ENCODE data around the gene DNPH1. TPM values are rescaled to one million over a fixed set of nuclear protein-coding genes. Genes with fewer than 3 reads are reported as not detected.

DNPH1 gene
- total and polyA plus RNA-seq, 2 experiments from 2014 or later, result 29.2 to 50.0 TPM

DNA sequence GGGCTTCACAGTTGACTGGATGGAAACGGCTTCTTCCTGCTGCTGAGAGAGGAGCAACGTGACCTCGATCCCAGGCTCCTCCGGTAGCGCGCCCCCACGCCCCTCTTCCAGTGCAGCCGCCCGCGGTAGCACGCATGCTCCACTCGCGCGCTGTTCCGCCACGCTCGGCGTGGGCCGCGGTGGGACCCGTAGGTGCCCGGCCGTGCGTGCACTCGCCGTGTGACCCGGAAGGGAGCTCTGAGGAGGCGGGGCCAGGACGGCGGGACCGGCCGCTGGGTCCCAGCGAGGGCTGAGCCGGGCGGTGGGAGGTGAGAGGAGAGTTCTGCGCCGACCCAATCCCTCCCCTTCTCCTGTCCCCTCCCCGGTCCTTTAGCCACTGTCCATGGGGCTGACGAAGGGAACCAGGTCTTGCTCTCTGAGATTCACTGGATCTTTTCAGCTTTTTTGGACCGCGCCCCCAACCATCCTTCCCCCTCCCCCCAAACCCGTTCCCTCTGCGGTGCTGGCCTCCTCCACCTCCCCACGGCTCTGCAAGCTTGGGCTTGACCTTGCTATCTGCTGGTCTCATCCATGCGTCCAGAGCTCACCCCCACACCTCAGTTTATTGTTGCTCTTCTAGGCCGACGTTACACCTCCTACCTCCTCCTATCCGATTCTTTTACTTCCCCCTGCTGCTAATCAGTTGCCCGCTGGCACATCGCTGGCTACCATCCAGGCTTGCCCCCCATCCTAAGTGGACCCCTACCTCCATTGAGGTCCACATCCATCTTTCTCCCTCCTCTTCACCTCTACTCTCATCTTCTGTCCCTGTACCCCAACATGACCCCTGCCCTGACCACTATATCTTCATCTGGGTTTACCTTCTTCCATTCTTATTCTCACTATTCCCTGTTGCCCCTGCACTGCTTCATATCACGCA is 47.1 kb downstream of the DNPH1 start, which contains the start of gene CUL9:
Gene CUL9, plus strand, starts transcription at position 255 of the 919 bp plus-strand sequence. CDS start 2,115 bp downstream, outside the sequence.
- Mint-ChIP-seq H3K27ac (peak within 1 kb of the TSS; percentile 91), H3K36me3 (ENCODE audit: low read depth) (peaks cover 27% of the 10 kb centered on the region), H3K27me3 (ENCODE audit: insufficient read depth, low read depth, poor library complexity) (peaks cover 21% of the 10 kb centered on the region), H3K9me3 (no peaks in the 10 kb centered on the region), H3K4me1 (peaks cover 20% of the 10 kb centered on the region), H3K4me3 (peak within 1 kb of the TSS; percentile 87)
- no peak for TF ChIP-seq EZH2phosphoT487 (IDR thresholded peaks at IDR 0.05; ENCODE audit: unreplicated experiment)
- no peak for TF ChIP-seq ZNF331 (CRISPR knock-in tag; IDR thresholded peaks at IDR 0.05; ENCODE audit: low read depth)
- TF ChIP-seq, protein P1, sequence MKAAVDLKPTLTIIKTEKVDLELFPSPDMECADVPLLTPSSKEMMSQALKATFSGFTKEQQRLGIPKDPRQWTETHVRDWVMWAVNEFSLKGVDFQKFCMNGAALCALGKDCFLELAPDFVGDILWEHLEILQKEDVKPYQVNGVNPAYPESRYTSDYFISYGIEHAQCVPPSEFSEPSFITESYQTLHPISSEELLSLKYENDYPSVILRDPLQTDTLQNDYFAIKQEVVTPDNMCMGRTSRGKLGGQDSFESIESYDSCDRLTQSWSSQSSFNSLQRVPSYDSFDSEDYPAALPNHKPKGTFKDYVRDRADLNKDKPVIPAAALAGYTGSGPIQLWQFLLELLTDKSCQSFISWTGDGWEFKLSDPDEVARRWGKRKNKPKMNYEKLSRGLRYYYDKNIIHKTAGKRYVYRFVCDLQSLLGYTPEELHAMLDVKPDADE (IDR thresholded peaks at IDR 0.05), result peak; percentile 54; the same call in 1 of the 2 replicates
- TF ChIP-seq, protein P2, sequence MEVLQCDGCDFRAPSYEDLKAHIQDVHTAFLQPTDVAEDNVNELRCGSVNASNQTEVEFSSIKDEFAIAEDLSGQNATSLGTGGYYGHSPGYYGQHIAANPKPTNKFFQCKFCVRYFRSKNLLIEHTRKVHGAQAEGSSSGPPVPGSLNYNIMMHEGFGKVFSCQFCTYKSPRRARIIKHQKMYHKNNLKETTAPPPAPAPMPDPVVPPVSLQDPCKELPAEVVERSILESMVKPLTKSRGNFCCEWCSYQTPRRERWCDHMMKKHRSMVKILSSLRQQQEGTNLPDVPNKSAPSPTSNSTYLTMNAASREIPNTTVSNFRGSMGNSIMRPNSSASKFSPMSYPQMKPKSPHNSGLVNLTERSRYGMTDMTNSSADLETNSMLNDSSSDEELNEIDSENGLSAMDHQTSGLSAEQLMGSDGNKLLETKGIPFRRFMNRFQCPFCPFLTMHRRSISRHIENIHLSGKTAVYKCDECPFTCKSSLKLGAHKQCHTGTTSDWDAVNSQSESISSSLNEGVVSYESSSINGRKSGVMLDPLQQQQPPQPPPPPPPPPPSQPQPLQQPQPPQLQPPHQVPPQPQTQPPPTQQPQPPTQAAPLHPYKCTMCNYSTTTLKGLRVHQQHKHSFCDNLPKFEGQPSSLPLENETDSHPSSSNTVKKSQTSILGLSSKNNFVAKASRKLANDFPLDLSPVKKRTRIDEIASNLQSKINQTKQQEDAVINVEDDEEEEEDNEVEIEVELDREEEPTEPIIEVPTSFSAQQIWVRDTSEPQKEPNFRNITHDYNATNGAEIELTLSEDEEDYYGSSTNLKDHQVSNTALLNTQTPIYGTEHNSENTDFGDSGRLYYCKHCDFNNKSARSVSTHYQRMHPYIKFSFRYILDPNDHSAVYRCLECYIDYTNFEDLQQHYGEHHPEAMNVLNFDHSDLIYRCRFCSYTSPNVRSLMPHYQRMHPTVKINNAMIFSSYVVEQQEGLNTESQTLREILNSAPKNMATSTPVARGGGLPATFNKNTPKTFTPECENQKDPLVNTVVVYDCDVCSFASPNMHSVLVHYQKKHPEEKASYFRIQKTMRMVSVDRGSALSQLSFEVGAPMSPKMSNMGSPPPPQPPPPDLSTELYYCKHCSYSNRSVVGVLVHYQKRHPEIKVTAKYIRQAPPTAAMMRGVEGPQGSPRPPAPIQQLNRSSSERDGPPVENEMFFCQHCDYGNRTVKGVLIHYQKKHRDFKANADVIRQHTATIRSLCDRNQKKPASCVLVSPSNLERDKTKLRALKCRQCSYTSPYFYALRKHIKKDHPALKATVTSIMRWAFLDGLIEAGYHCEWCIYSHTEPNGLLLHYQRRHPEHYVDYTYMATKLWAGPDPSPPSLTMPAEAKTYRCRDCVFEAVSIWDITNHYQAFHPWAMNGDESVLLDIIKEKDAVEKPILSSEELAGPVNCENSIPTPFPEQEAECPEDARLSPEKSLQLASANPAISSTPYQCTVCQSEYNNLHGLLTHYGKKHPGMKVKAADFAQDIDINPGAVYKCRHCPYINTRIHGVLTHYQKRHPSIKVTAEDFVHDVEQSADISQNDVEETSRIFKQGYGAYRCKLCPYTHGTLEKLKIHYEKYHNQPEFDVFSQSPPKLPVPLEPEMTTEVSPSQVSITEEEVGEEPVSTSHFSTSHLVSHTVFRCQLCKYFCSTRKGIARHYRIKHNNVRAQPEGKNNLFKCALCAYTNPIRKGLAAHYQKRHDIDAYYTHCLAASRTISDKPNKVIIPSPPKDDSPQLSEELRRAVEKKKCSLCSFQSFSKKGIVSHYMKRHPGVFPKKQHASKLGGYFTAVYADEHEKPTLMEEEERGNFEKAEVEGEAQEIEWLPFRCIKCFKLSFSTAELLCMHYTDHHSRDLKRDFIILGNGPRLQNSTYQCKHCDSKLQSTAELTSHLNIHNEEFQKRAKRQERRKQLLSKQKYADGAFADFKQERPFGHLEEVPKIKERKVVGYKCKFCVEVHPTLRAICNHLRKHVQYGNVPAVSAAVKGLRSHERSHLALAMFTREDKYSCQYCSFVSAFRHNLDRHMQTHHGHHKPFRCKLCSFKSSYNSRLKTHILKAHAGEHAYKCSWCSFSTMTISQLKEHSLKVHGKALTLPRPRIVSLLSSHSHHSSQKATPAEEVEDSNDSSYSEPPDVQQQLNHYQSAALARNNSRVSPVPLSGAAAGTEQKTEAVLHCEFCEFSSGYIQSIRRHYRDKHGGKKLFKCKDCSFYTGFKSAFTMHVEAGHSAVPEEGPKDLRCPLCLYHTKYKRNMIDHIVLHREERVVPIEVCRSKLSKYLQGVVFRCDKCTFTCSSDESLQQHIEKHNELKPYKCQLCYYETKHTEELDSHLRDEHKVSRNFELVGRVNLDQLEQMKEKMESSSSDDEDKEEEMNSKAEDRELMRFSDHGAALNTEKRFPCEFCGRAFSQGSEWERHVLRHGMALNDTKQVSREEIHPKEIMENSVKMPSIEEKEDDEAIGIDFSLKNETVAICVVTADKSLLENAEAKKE (CRISPR knock-in tag; IDR thresholded peaks at IDR 0.05), result no peak
- no peak for TF ChIP-seq NANOG (IDR thresholded peaks at IDR 0.05; ENCODE audit: borderline replicate concordance)
- TF ChIP-seq POLR2AphosphoS5 (IDR thresholded peaks at IDR 0.05; ENCODE audit: low read depth), result peak; percentile 90; the same call in 1 of the 2 replicates
- no peak for TF ChIP-seq EZH2 (IDR thresholded peaks at IDR 0.05; ENCODE audit: low read depth, unreplicated experiment)
- peak; percentile 19; the same call in 1 of the 2 replicates for TF ChIP-seq CREB1 (CRISPR knock-in tag; IDR thresholded peaks at IDR 0.05; ENCODE audit: low read depth)
- no peak for TF ChIP-seq STAT1 (IDR thresholded peaks at IDR 0.05; ENCODE audit: unreplicated experiment)
- no peak for TF ChIP-seq JUNB (IDR thresholded peaks at IDR 0.05; ENCODE audit: unreplicated experiment)
- H3K4me2 ChIP-seq, result peak within 1 kb of the TSS; percentile 85
- DNase-seq (ENCODE audit: low spot score) (peak; percentile 82), ATAC-seq (peak; percentile 86)
- H3K36me3 ChIP-seq (ENCODE audit: insufficient read depth), result peaks cover 7% of the 10 kb centered on the region; the same call in 1 of the 2 replicates
- H3F3A ChIP-seq (replicated peaks; ENCODE audit: low read depth), result 0 out of 2 replicates have a peak, but pooled peaks cover 3% of the 10 kb centered on the region
- no peaks in the 10 kb centered on the region for H3K27me3 ChIP-seq (ENCODE audit: insufficient read depth)
- peak within 1 kb of the TSS; percentile 83 for H2AFZ ChIP-seq
- H3K79me2 ChIP-seq (replicated peaks; ENCODE audit: insufficient read depth), result no peaks in the 10 kb centered on the region
- H3K9me2 ChIP-seq (ENCODE audit: insufficient read depth), result no peaks in the 10 kb centered on the region
- peak within 1 kb of the TSS; percentile 80 for H3K27ac ChIP-seq (ENCODE audit: low read depth)
- peak within 1 kb of the TSS; percentile 65 for H3K4me3 ChIP-seq
- H4K20me1 ChIP-seq (replicated peaks; ENCODE audit: insufficient read depth), result peaks cover 6% of the 10 kb centered on the region; the same call in 1 of the 2 replicates
- H3K4me1 ChIP-seq (ENCODE audit: insufficient read depth), result peaks cover 17% of the 10 kb centered on the region; the same call in 1 of the 2 replicates
